OCI-LY7 (cell line): ENCODE measurements around the gene PDE8B. TPM values are rescaled to one million over a fixed set of nuclear protein-coding genes. Genes with fewer than 3 reads are reported as not detected.

Experiments used
- BruUV-seq: library from RNA; stranded (reverse); fragments of 400-500 nt; replicated peaks from 2 replicates; lab custom pipeline; 2021; lab: Mats Ljungman, UMichigan
- CTCF ChIA-PET: fragments of 300-600 bp; sonication (Branson Sonifier 250); formaldehyde crosslinking; loops from one replicate; lab custom pipeline; 2022; ENCODE audit warnings: antibody characterized with exemption; ENCODE audit not compliant: unreplicated experiment; lab: Charles Lee
- POLR2A ChIA-PET: fragments of 300-600 bp; sonication (Branson Sonifier 250); formaldehyde crosslinking; loops from one replicate; lab custom pipeline; 2022; ENCODE audit warnings: antibody characterized with exemption; lab: Charles Lee
- DNase-seq: peaks from one replicate; pipeline ENCODE4 v3.0.0-alpha.2; 2015; ENCODE audit warnings: low spot score
- H2AFZ ChIP-seq: fragments of 200-600 bp; sonication (generic), shearing (Covaris generic); 2 replicates; pipeline ENCODE4 v1.6.1; 2014; ENCODE audit warnings: mild to moderate bottlenecking, antibody characterized with exemption, low read length, moderate library complexity
- H3K27ac ChIP-seq: fragments of 200-600 bp; sonication (generic); 2 replicates; pipeline ENCODE4 v1.5.1; 2014; ENCODE audit warnings: mixed run types, low read depth, mild to moderate bottlenecking, moderate library complexity, low read length, inconsistent platforms; ENCODE audit not compliant: poor library complexity, severe bottlenecking
- H3K36me3 ChIP-seq: fragments of 200-600 bp; sonication (generic); 2 replicates; pipeline ENCODE4 v1.6.1; 2014; ENCODE audit warnings: mild to moderate bottlenecking, antibody characterized with exemption, low read length, moderate library complexity, mixed read lengths; ENCODE audit not compliant: insufficient read depth
- H3K4me1 ChIP-seq: fragments of 200-600 bp; sonication (generic); 2 replicates; pipeline ENCODE4 v1.5.1; 2014; ENCODE audit warnings: mild to moderate bottlenecking, low read length; ENCODE audit not compliant: insufficient read depth, poor library complexity, severe bottlenecking
- H3K4me2 ChIP-seq: fragments of 200-600 bp; sonication (generic); 2 replicates; pipeline ENCODE4 v1.6.1; 2014; ENCODE audit warnings: mild to moderate bottlenecking, low read length
- H3K4me3 ChIP-seq: fragments of 200-600 bp; sonication (generic); 2 replicates; pipeline ENCODE4 v1.5.1; 2014; ENCODE audit warnings: mild to moderate bottlenecking, low read depth, low read length; ENCODE audit not compliant: poor library complexity, severe bottlenecking
- H3K79me2 ChIP-seq: fragments of 200-600 bp; sonication (generic); 2 replicates; pipeline ENCODE4 v1.6.1; 2016; ENCODE audit warnings: low read depth, mild to moderate bottlenecking, low read length, moderate library complexity, mixed read lengths; ENCODE audit not compliant: insufficient read depth
- H3K9me2 ChIP-seq: fragments of 200-600 bp; sonication (generic); 2 replicates; pipeline ENCODE4 v1.6.1; 2016; ENCODE audit warnings: mild to moderate bottlenecking, low read length, mixed read lengths; ENCODE audit not compliant: insufficient read depth
- H3K9me3 ChIP-seq: fragments of 200-600 bp; sonication (generic); 2 replicates; pipeline ENCODE4 v1.6.1; 2014; ENCODE audit warnings: mild to moderate bottlenecking, mixed run types, low read length, mixed read lengths
- H4K20me1 ChIP-seq: fragments of 200-600 bp; sonication (generic); 2 replicates; pipeline ENCODE4 v1.6.1; 2014; ENCODE audit warnings: mild to moderate bottlenecking, antibody characterized with exemption, low read length, moderate library complexity, mixed read lengths; ENCODE audit not compliant: insufficient read depth
- CTCF ChIP-seq: fragments of 200-600 bp; sonication (generic); conservative IDR thresholded peaks from 2 replicates; pipeline ENCODE4 v1.5.1; 2014; ENCODE audit warnings: mild to moderate bottlenecking, antibody characterized with exemption, low read length, moderate library complexity, mixed read lengths
- EZH2phosphoT487 ChIP-seq: fragments of 200-600 bp; sonication (generic); IDR thresholded peaks from 2 replicates; pipeline ENCODE4 v1.6.1; 2018; ENCODE audit warnings: low read depth, borderline replicate concordance, mild to moderate bottlenecking, mixed run types, antibody characterized with exemption, low read length, moderate library complexity, mixed read lengths
- intact Hi-C: fragments of 100-400 bp; cut with micrococcal nuclease; formaldehyde crosslinking; loops from one replicate; pipeline ENCODE4 v1.10.0; 2022; ENCODE audit not compliant: unreplicated experiment
- total RNA-seq, 2 experiments: library from RNA; depleted of rRNA in 1 of 2; stranded (reverse); fragments of >200 nt in 1 of 2; shearing (Covaris generic) in 1 of 2; gene quantifications; 2 replicates each; pipeline ENCODE4 v1.2.3, GENCODE V29; 2014 to 2022

Gene PDE8B
- total RNA-seq, 2 experiments from 2014 or later, result 0.21 to 0.22 TPM

- H3K9me3 ChIP-seq, result no peaks in the 10 kb centered on the region
- no peak for DNase-seq
- H3K4me3 ChIP-seq, result no peak overlapping the region
- no peak overlapping the region for H3K27ac ChIP-seq
- H3K9me2 ChIP-seq, result no peaks in the 10 kb centered on the region
- no peak overlapping the region for H2AFZ ChIP-seq
- no peaks in the 10 kb centered on the region for H3K36me3 ChIP-seq
- intact Hi-C loops, result no loop called here
- BruUV-seq, result no TSS peak
- TF ChIP-seq CTCF (peak; percentile 37; the same call in 1 of the 2 replicates), EZH2phosphoT487 (no peak)
- CTCF ChIA-PET, result no interaction called here
- no peaks in the 10 kb centered on the region for H4K20me1 ChIP-seq
- POLR2A ChIA-PET, result interaction anchor here (0.6 kb wide), 3 partner anchors 10 to 818 kb away, joined by 3 to 4 read pairs (median 4); no protein-coding TSS in a partner anchor
- H3K4me2 ChIP-seq, result no peak overlapping the region
- no peaks in the 10 kb centered on the region for H3K79me2 ChIP-seq
- no peaks in the 10 kb centered on the region for H3K4me1 ChIP-seq
These were observed 156.4 kb downstream of the PDE8B start for GRCh38 chr5:77366717-77367500.

- Histone ChIP-seq H4K20me1 (no peaks in the 10 kb centered on the region), H3K4me2 (no peak overlapping the region), H3K9me3 (no peaks in the 10 kb centered on the region), H2AFZ (no peak overlapping the region), H3K27ac (no peak overlapping the region), H3K79me2 (no peaks in the 10 kb centered on the region), H3K4me1 (no peaks in the 10 kb centered on the region), H3K36me3 (no peaks in the 10 kb centered on the region), H3K4me3 (no peak overlapping the region), H3K9me2 (no peaks in the 10 kb centered on the region)
- DNase-seq, result no peak
- no TSS peak for BruUV-seq
- POLR2A ChIA-PET, result interaction anchor here (0.6 kb wide), 1 partner anchor 218 kb away, joined by 3 read pairs; no protein-coding TSS in a partner anchor
- TF ChIP-seq CTCF, result no peak
- no peak for TF ChIP-seq EZH2phosphoT487
- CTCF ChIA-PET, result no interaction called here
- intact Hi-C loops, result no loop called here
These were observed 157.3 kb downstream of the PDE8B start for GRCh38 chr5:77367741-77368140.

GRCh38 chr5:77368367-77368766 lies 157.9 kb downstream of the PDE8B start:
- Histone ChIP-seq H3K9me3 (no peaks in the 10 kb centered on the region), H4K20me1 (no peaks in the 10 kb centered on the region), H3K4me2 (no peak overlapping the region), H3K36me3 (no peaks in the 10 kb centered on the region), H3K4me3 (no peak overlapping the region), H2AFZ (no peak overlapping the region), H3K79me2 (no peaks in the 10 kb centered on the region), H3K9me2 (no peaks in the 10 kb centered on the region), H3K27ac (no peak overlapping the region), H3K4me1 (no peaks in the 10 kb centered on the region)
- POLR2A ChIA-PET, result interaction anchor here (0.6 kb wide), 1 partner anchor 219 kb away, joined by 3 read pairs; no protein-coding TSS in a partner anchor
- intact Hi-C loops, result no loop called here
- TF ChIP-seq EZH2phosphoT487, result no peak
- TF ChIP-seq CTCF, result no peak
- no TSS peak for BruUV-seq
- CTCF ChIA-PET, result no interaction called here
- DNase-seq, result no peak
